Psoas muscle (tissue), 8 donors: ENCODE data around the gene KCNJ4. TPM values are rescaled to one million over a fixed set of nuclear protein-coding genes. Genes with fewer than 3 reads are reported as not detected.
A peak's percentile ranks its signal among the peaks of the same experiment; 100 is the strongest.
"Not testable (repeated sequence)": the region's sequence is repeated elsewhere in the genome, so short reads cannot be mapped to it uniquely, and the experiment has no call there.

Experiments
- ATAC-seq, 4 donors: fragments of 200-7000 bp; cut with Tn5 transposase; one replicate each; pipeline ENCODE4 v1.9.1; 2020; ENCODE audit warnings: moderate library complexity in 3 of 4, mild to moderate bottlenecking in 2 of 4
- DNase-seq, 2 donors: peaks; one replicate each; pipeline ENCODE4 v3.0.0-alpha.2; 2020
- H3K27ac ChIP-seq: fragments of 200-600 bp; one replicate; pipeline ENCODE4 v1.8.0; 2022
- H3K27me3 ChIP-seq, 3 donors: fragments of 200-600 bp in 1 of 3; one replicate each; pipeline versions ENCODE4 v1.6.1 to v1.8.0; 2013 to 2022; ENCODE audit warnings: low read length in 2 of 3, mild to moderate bottlenecking in 2 of 3, moderate library complexity in 1 of 3; ENCODE audit not compliant: insufficient read depth in 3 of 3
- H3K36me3 ChIP-seq, 2 donors: fragments of 200-600 bp in 1 of 2; one replicate each; pipeline versions ENCODE4 v1.6.1 to v1.8.0; 2013 to 2022; ENCODE audit warnings: low read depth in 1 of 2, mild to moderate bottlenecking in 1 of 2, moderate library complexity in 1 of 2; ENCODE audit not compliant: insufficient read depth in 1 of 2
- H3K4me1 ChIP-seq: fragments of 200-600 bp; one replicate; pipeline ENCODE4 v1.8.0; 2022
- H3K4me3 ChIP-seq: fragments of 200-600 bp; one replicate; pipeline ENCODE4 v1.8.0; 2022; ENCODE audit warnings: mild to moderate bottlenecking
- H3K9me3 ChIP-seq: fragments of 200-600 bp; one replicate; pipeline ENCODE4 v1.8.0; 2022
- WGBS, 3 donors: extraction: QIAGEN DNeasy Blood & Tissue Kit; methylation state at CpG; one replicate each; pipeline versions ENCODE4 v1.1.6 to v1.1.7; 2013; 5-methylcytosine and 5-hydroxymethylcytosine counted together
- intact Hi-C, 2 donors: fragments of 100-400 bp; cut with DNase I; formaldehyde crosslinking; loops; one replicate each; pipeline versions ENCODE4 v1.11.0 to v1.14.2; 2022
- polyA plus RNA-seq, 3 donors: library from polyadenylated mRNA; stranded (reverse); fragments of 200-250 nt; gene quantifications; one replicate each; pipeline ENCODE4 v1.2.3, GENCODE V29; 2013
- total RNA-seq, 4 donors: library from RNA; stranded (reverse); fragmentation: NEBNext Ultra II Directional in 2 of 4; extraction: Animal tissue kit (Norgen Biotek cat#: 25700) in 2 of 4; gene quantifications; one replicate each; pipeline versions ENCODE4 v1.2.1 to v1.2.4, GENCODE V29; 2021 to 2023
- TF ChIP-seq, protein P1 (sequence below): fragments of 200-600 bp; IDR thresholded peaks from one replicate; pipeline ENCODE4 v1.8.0; 2022; ENCODE audit warnings: antibody characterized with exemption
- donor health status: healthy with polysubstance abuse.
- donor health status: DM: no; HTN: no; CAD: no; lungs with moderate emphysema.
- donor health status: Bipolar disorder and iron deficiency.
- donor health status: healthy.
- donor health status: DM: yes; HTN: yes; CAD: no.
- donor health status: DM: no; HTN: no; CAD: no.
- donor health status: DM: no; HTN: no; CAD: no.
- donor health status: DM: yes; HTN: yes; CAD: no.

Gene KCNJ4
- total and polyA plus RNA-seq, 7 donors = 0.01 TPM; not detected in 6

DNA sequence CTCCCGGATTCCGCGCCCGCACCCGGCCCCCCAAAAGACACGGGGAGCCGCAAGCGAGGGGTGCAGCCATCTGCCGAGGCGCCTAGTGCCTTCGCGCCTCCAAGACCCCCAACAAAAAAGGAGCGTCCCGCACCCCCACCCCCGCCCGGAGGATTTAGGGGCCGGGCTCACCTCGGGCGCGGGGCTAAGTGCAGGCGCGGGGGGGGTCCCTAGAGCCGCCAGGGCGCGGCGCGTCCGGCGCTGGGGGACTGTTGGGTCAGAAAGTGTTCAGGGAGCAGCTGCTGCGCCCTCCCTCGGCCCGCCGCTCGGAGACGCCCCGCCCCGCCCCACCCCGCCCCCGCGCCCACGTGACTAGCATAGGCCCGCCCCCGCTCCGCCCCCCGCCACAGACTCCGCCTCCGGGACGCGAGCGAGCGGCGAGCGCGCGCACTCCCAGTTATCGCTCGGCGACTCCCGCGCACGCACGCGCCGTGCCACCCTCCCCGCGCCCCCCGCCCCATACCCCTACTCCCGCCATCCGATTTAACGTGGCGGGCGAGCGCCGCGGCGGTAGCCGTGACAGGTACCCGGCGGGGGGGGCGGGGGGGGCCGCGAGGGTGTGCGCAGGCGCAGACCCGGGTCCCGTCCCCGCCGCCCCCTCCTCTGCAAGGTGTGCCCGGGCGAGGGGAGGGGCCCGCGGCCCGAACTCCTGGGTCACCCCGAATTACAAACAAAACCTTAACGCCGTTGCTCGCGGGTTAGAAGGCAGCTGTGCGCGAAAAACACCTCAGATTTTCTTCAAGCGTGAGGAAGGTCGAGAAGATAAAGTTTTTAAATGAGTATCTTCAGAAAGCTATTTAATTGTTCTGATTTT is 56.2 kb downstream of the KCNJ4 start:
- intact Hi-C loops = loop anchor here in 1 of 2 donors (10.0 kb wide), 1 partner anchor 106 kb away; the partner anchor contains the start of gene DDX17
- Histone ChIP-seq H3K27me3 (no peaks in the 10 kb centered on the region), H3K4me1 (peaks cover 14% of the 10 kb centered on the region), H3K4me3 (peak overlapping the region; percentile 84), H3K36me3 (no peaks in the 10 kb centered on the region), H3K27ac (peak overlapping the region; percentile 91), H3K9me3 (no peaks in the 10 kb centered on the region)
- DNase-seq (peak; percentile 88 to 94), ATAC-seq (peak; percentile 91 to 95 (median 92))
- TF ChIP-seq, protein P1, sequence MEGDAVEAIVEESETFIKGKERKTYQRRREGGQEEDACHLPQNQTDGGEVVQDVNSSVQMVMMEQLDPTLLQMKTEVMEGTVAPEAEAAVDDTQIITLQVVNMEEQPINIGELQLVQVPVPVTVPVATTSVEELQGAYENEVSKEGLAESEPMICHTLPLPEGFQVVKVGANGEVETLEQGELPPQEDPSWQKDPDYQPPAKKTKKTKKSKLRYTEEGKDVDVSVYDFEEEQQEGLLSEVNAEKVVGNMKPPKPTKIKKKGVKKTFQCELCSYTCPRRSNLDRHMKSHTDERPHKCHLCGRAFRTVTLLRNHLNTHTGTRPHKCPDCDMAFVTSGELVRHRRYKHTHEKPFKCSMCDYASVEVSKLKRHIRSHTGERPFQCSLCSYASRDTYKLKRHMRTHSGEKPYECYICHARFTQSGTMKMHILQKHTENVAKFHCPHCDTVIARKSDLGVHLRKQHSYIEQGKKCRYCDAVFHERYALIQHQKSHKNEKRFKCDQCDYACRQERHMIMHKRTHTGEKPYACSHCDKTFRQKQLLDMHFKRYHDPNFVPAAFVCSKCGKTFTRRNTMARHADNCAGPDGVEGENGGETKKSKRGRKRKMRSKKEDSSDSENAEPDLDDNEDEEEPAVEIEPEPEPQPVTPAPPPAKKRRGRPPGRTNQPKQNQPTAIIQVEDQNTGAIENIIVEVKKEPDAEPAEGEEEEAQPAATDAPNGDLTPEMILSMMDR = no peak
- WGBS, 3 donors = 0 to 1% (median 1%) methylated on average over 29 to 101 of the region's 102 CpGs

DNA sequence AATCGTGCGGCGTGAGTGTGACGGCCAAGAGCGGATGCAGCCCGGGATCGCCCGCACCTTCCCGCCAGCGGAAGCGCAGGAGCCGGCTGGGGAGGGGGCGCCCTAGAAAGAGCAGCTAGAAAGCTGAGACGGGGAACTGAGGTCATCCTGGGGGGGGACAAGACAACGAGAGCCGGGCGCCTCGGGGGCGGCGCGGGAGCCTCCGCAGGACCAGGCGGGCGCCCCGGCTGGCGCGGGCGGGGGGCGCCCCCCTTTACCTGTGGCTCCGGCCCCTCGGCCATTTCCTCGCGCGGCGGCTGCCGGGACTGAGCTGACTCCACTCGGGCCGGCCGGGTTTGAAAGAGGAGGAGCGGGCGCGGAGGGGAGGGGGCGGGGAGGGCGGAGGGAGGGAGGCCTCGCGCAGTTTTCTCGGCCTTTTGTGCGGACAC is 56.8 kb downstream of the KCNJ4 start:
- 0 to 2% (median 0%) methylated on average over 2 to 47 of the region's 48 CpGs for WGBS, 3 donors
- H3K4me1 ChIP-seq = peaks cover 14% of the 10 kb centered on the region
- H3K9me3 ChIP-seq, H3K36me3 ChIP-seq, H3K27me3 ChIP-seq: not testable (repeated sequence)
- DNase-seq = peak; percentile 67 to 78
- peak; percentile 74 to 83 (median 80) for ATAC-seq
- intact Hi-C loops = loop anchor here in 1 of 2 donors (10.0 kb wide), 1 partner anchor 107 kb away; the partner anchor contains the start of gene DDX17
- H3K27ac ChIP-seq = peak overlapping the region; percentile 91
- peak overlapping the region; percentile 84 for H3K4me3 ChIP-seq

DNA sequence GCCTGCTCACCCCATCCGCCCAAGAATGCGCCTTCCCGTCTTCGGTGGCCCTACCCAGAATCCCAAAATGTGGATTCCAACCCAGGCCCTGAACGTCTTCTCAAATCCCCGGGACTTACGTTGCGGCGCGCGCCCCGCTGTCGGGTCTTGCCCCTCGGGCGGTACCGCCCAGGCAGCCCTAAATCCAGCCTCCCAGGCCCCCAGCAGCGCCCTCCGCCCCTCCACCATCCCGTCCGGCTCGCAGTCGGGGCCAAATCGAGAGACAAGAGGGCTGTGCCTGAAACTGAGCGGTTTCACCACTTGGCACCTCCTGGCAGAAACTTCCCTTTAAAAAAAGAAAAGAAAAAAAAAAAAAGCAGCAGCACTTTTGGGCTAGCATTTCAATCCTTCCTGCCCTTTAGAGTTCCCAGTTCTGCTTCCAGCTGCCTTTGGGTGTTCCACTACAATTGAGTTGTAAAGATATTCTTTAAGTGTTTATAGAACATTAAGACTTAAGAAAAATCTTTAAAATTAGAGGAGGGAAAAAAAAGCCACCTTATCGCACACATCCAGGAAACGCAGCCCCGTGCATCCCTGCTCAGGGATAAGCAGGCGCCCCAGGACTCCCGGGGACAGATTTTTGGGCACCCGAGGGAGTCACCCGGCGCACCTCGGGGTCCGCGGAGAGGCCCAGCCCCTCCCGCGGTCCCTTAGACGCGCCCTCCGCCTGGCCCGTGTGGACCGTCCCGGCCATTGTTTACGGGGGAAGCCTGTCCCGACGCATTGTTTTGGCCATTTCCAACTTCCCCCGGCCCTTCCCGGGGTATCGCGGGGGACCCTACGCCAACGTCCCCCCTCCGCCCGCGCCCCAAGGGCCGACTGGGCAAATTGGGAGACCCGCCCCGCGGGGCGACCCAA is 57.6 kb downstream of the KCNJ4 start:
- peak overlapping the region; percentile 84 for H3K4me3 ChIP-seq
- TF ChIP-seq, protein P1 = no peak
- no peaks in the 10 kb centered on the region for H3K36me3 ChIP-seq
- H3K27me3 ChIP-seq = no peaks in the 10 kb centered on the region
- intact Hi-C loops = loop anchor here in 1 of 2 donors (10.0 kb wide), 1 partner anchor 107 kb away; the partner anchor contains the start of gene DDX17
- WGBS, 3 donors = 10 to 15% (median 11%) methylated on average over 55 to 60 of the region's 60 CpGs
- H3K27ac ChIP-seq = peak overlapping the region; percentile 91
- DNase-seq (peak in 1 of 2 donors; percentile 51), ATAC-seq (peak; percentile 25 to 42 (median 34))
- H3K4me1 ChIP-seq = peaks cover 14% of the 10 kb centered on the region
- H3K9me3 ChIP-seq = no peaks in the 10 kb centered on the region

DNA sequence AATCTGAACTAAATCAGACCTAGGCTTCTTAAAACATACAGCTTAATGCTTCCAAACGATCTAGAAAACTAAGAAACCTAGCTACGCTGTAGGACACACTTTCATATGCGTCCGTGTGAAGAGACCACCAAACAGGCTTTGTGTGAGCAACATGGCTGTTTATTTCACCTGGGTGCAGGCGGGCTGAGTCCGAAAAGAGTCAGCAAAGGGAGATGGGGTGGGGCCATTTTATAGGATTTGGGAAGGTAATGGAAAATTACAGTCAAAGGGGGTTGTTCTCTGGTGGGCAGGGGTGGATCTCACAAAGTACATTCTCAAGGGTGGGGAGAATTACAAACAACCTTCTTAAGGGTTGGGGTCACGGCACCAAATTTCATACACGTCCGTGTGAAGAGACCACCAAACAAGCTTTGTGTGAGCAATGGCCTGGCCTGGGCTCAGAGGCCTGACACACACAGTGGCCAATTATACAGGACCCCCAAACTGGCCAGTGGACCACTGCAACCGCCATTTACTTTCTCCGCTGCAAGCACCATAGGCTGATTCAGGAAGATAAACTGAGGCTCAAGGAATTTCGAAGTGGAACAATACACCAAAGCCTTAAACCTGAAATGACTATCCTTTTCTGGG is 58.4 kb downstream of the KCNJ4 start:
- not testable (repeated sequence) for DNase-seq, H3K27me3 ChIP-seq, H3K9me3 ChIP-seq, ATAC-seq, H3K36me3 ChIP-seq
- Histone ChIP-seq H3K4me1 (peaks cover 14% of the 10 kb centered on the region), H3K27ac (peak overlapping the region; percentile 91), H3K4me3 (peak overlapping the region; percentile 84)
- intact Hi-C loops = loop anchor here in 1 of 2 donors (10.0 kb wide), 1 partner anchor 108 kb away; the partner anchor contains the start of gene DDX17
- 88 to 90% (median 88%) methylated on average over 12 of the region's 12 CpGs for WGBS, 3 donors

DNA sequence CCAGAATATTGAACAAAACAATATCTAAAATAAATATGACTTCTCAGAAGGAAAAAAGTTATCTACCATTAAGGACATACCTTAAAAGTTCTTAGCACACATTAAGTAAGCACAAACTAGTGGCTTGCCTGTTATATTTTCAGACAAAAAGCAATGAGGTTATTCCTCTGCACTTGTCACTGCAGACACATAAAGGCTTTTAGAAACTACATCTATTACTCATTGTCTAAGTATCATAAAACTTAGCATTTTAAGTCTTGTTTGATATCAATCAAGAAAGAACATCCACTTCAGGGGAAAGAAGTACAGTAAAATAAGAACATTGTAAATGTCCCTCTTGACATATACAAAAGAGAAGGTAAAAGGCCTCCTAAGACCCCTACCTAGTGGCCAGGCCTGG is 59.1 kb downstream of the KCNJ4 start:
- not testable (repeated sequence) for H3K9me3 ChIP-seq, H3K27me3 ChIP-seq, ATAC-seq, H3K36me3 ChIP-seq, DNase-seq
- Histone ChIP-seq H3K4me3 (peak overlapping the region; percentile 32), H3K27ac (peak overlapping the region; percentile 91), H3K4me1 (peaks cover 16% of the 10 kb centered on the region)
- intact Hi-C loops = loop anchor here in 1 of 2 donors (10.0 kb wide), 1 partner anchor 109 kb away; the partner anchor contains the start of gene DDX17

DNA sequence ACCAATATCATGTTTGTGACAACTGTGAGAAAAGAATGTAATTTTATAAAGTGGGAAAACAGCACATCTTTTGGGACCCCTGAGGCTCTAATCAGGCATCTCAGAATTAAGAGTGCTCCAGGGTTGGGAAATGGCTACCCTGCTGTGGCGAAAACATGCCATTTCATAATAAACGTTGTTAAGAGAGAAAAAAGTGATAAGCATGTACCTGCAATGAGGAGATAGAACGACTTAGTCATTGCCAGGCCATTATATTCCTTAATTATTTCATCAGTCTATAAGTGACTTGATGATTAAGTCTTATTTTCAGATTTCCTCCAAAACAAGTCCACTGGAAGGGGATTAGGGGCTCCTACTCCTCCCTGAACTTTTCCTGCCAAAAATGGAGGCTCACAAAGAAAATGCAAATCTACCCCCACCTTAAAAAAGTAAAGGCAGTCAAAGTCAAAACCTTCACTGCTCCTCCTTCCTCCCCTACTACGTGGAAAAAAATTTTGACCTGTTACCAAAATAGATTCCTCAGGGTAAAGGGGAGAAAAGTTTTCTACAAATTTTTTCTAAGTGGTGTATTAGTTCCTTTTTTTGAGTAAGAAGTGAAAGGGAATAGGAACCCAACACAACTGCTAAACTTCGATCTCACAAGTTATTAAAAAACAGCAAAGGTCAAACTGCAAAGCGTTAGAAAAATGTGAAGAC is 59.9 kb downstream of the KCNJ4 start:
- H3K27ac ChIP-seq, ATAC-seq, H3K9me3 ChIP-seq, H3K27me3 ChIP-seq, H3K36me3 ChIP-seq, DNase-seq: not testable (repeated sequence)
- intact Hi-C loops = loop anchor here in 1 of 2 donors (10.0 kb wide), 1 partner anchor 110 kb away; the partner anchor contains the start of gene DDX17
- WGBS, 3 donors = 46 to 56% (median 56%) methylated on average over 6 of the region's 6 CpGs
- Histone ChIP-seq H3K4me3 (peak overlapping the region; percentile 32), H3K4me1 (peaks cover 17% of the 10 kb centered on the region)

DNA sequence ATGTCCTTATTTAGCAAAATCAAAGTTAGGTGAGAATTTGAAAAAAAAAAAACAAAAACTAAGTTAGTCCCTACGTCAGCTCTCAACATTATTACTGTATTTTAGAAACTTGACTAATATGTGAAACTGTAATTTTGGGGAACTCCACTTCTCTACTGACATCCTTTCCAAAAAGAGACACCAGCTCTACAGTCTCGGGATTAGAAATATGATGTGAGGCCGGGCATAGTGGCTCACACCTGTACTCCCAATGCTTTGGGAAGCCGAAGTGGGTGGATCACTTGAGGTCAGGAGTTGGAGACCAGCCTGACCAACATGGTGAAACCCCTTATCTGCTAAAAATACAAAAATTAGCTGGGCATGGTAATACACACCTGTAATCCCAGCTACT is 65.6 kb downstream of the KCNJ4 start:
- not testable (repeated sequence) for ATAC-seq

More for the DNA sequence above, 65.6 kb downstream of the KCNJ4 start:
- peaks cover 25% of the 10 kb centered on the region for H3K4me1 ChIP-seq
- whole genome bisulfite sequencing, 3 donors = 70 to 81% (median 70%) methylated on average over 4 of the region's 4 CpGs
- H3K36me3 ChIP-seq, DNase-seq, H3K9me3 ChIP-seq, H3K4me3 ChIP-seq, intact Hi-C loops, H3K27ac ChIP-seq, H3K27me3 ChIP-seq: not testable (repeated sequence)
